Measurements from ENCODE around the gene CNTNAP1.

CNTNAP1 gene

GRCh38 chr17:42687707-42688320, 5.5 kb downstream of the CNTNAP1 start:
- no peak overlapping the region for H3K27ac ChIP-seq (ENCODE audit: low read depth, low read length)
- no peak overlapping the region for H3K4me3 ChIP-seq (ENCODE audit: low read depth, low read length)
- peaks cover 8% of the 10 kb centered on the region for H3K36me3 ChIP-seq (ENCODE audit: insufficient read depth, low read length)
- H3K79me2 ChIP-seq (ENCODE audit: control insufficient read depth, insufficient read depth, low read length, unreplicated experiment): peaks cover 5% of the 10 kb centered on the region
- H3K4me1 ChIP-seq (ENCODE audit: control insufficient read depth, insufficient read depth, low read length, unreplicated experiment): peaks cover 11% of the 10 kb centered on the region
- H2AFZ ChIP-seq (ENCODE audit: low read length, unreplicated experiment): no peak overlapping the region
- no peaks in the 10 kb centered on the region for H3K27me3 ChIP-seq (ENCODE audit: insufficient read depth, low read length)

GRCh38 chr17:42690596-42690995, 8.3 kb downstream of the CNTNAP1 start:
- H3K27me3 ChIP-seq (ENCODE audit: insufficient read depth, low read length): no peaks in the 10 kb centered on the region
- H3K79me2 ChIP-seq (ENCODE audit: control insufficient read depth, insufficient read depth, low read length, unreplicated experiment): no peaks in the 10 kb centered on the region
- peaks cover 11% of the 10 kb centered on the region for H3K36me3 ChIP-seq (ENCODE audit: insufficient read depth, low read length)

GRCh38 chr17:42691021-42691545, 8.8 kb downstream of the CNTNAP1 start:
- Histone ChIP-seq H3K4me3 (ENCODE audit: low read depth, low read length) (no peak overlapping the region), H3K4me1 (ENCODE audit: control insufficient read depth, insufficient read depth, low read length, unreplicated experiment) (no peaks in the 10 kb centered on the region), H2AFZ (ENCODE audit: low read length, unreplicated experiment) (no peak overlapping the region), H3K27ac (ENCODE audit: low read depth, low read length) (no peak overlapping the region), H3K27me3 (ENCODE audit: insufficient read depth, low read length) (no peaks in the 10 kb centered on the region), H3K79me2 (ENCODE audit: control insufficient read depth, insufficient read depth, low read length, unreplicated experiment) (no peaks in the 10 kb centered on the region), H3K36me3 (ENCODE audit: insufficient read depth, low read length) (peaks cover 9% of the 10 kb centered on the region; the same call in 1 of the 2 replicates)

More at GRCh38 chr17:42690596-42690995, 8.3 kb downstream of the CNTNAP1 start:
- Histone ChIP-seq H3K27ac (ENCODE audit: low read depth, low read length) (no peak overlapping the region), H3K4me3 (ENCODE audit: low read depth, low read length) (no peak overlapping the region), H2AFZ (ENCODE audit: low read length, unreplicated experiment) (no peak overlapping the region), H3K4me1 (ENCODE audit: control insufficient read depth, insufficient read depth, low read length, unreplicated experiment) (no peaks in the 10 kb centered on the region)

- peaks cover 8% of the 10 kb centered on the region; the same call in 1 of the 2 replicates for H3K36me3 ChIP-seq (ENCODE audit: insufficient read depth, low read length)
- no peak overlapping the region for H3K4me3 ChIP-seq (ENCODE audit: low read depth, low read length)
- no peaks in the 10 kb centered on the region for H3K79me2 ChIP-seq (ENCODE audit: control insufficient read depth, insufficient read depth, low read length, unreplicated experiment)
- H3K27ac ChIP-seq (ENCODE audit: low read depth, low read length): no peak overlapping the region
- no peaks in the 10 kb centered on the region for H3K4me1 ChIP-seq (ENCODE audit: control insufficient read depth, insufficient read depth, low read length, unreplicated experiment)
- no peak overlapping the region for H2AFZ ChIP-seq (ENCODE audit: low read length, unreplicated experiment)
- H3K27me3 ChIP-seq (ENCODE audit: insufficient read depth, low read length): no peaks in the 10 kb centered on the region
Observed at GRCh38 chr17:42692489-42692888, 10.2 kb downstream of the CNTNAP1 start.

- Histone ChIP-seq H3K79me2 (ENCODE audit: control insufficient read depth, insufficient read depth, low read length, unreplicated experiment) (no peaks in the 10 kb centered on the region), H3K4me3 (ENCODE audit: low read depth, low read length) (no peak overlapping the region), H3K27me3 (ENCODE audit: insufficient read depth, low read length) (no peaks in the 10 kb centered on the region), H3K4me1 (ENCODE audit: control insufficient read depth, insufficient read depth, low read length, unreplicated experiment) (peaks cover 8% of the 10 kb centered on the region), H3K36me3 (ENCODE audit: insufficient read depth, low read length) (peaks cover 8% of the 10 kb centered on the region; the same call in 1 of the 2 replicates), H2AFZ (ENCODE audit: low read length, unreplicated experiment) (no peak overlapping the region), H3K27ac (ENCODE audit: low read depth, low read length) (no peak overlapping the region)
Observed at GRCh38 chr17:42694524-42694923, 12.2 kb downstream of the CNTNAP1 start.

- no peaks in the 10 kb centered on the region for H3K27me3 ChIP-seq (ENCODE audit: insufficient read depth, low read length)
- H3K27ac ChIP-seq (ENCODE audit: low read depth, low read length): no peak overlapping the region
- H3K36me3 ChIP-seq (ENCODE audit: insufficient read depth, low read length): peaks cover 8% of the 10 kb centered on the region; the same call in 1 of the 2 replicates
- no peaks in the 10 kb centered on the region for H3K79me2 ChIP-seq (ENCODE audit: control insufficient read depth, insufficient read depth, low read length, unreplicated experiment)
- no peak overlapping the region for H2AFZ ChIP-seq (ENCODE audit: low read length, unreplicated experiment)
- H3K4me3 ChIP-seq (ENCODE audit: low read depth, low read length): no peak overlapping the region
- H3K4me1 ChIP-seq (ENCODE audit: control insufficient read depth, insufficient read depth, low read length, unreplicated experiment): peaks cover 8% of the 10 kb centered on the region
Observed at GRCh38 chr17:42695500-42695899, 13.2 kb downstream of the CNTNAP1 start.

- Histone ChIP-seq H3K4me1 (ENCODE audit: control insufficient read depth, insufficient read depth, low read length, unreplicated experiment) (peaks cover 8% of the 10 kb centered on the region), H3K4me3 (ENCODE audit: low read depth, low read length) (no peak overlapping the region), H3K27me3 (ENCODE audit: insufficient read depth, low read length) (no peaks in the 10 kb centered on the region), H2AFZ (ENCODE audit: low read length, unreplicated experiment) (no peak overlapping the region), H3K27ac (ENCODE audit: low read depth, low read length) (no peak overlapping the region), H3K36me3 (ENCODE audit: insufficient read depth, low read length) (peaks cover 8% of the 10 kb centered on the region; the same call in 1 of the 2 replicates), H3K79me2 (ENCODE audit: control insufficient read depth, insufficient read depth, low read length, unreplicated experiment) (no peaks in the 10 kb centered on the region)
Observed at GRCh38 chr17:42697108-42697811, 14.9 kb downstream of the CNTNAP1 start.

- Histone ChIP-seq H3K79me2 (ENCODE audit: control insufficient read depth, insufficient read depth, low read length, unreplicated experiment) (no peaks in the 10 kb centered on the region), H3K4me3 (ENCODE audit: low read depth, low read length) (no peak overlapping the region), H2AFZ (ENCODE audit: low read length, unreplicated experiment) (no peak overlapping the region), H3K36me3 (ENCODE audit: insufficient read depth, low read length) (peaks cover 14% of the 10 kb centered on the region; the same call in 1 of the 2 replicates), H3K27ac (ENCODE audit: low read depth, low read length) (no peak overlapping the region), H3K27me3 (ENCODE audit: insufficient read depth, low read length) (no peaks in the 10 kb centered on the region), H3K4me1 (ENCODE audit: control insufficient read depth, insufficient read depth, low read length, unreplicated experiment) (peaks cover 8% of the 10 kb centered on the region)
Observed at GRCh38 chr17:42698736-42699414, 16.5 kb downstream of the CNTNAP1 start.

- H3K36me3 ChIP-seq (ENCODE audit: insufficient read depth, low read length): peaks cover 16% of the 10 kb centered on the region; the same call in 1 of the 2 replicates
- no peak overlapping the region for H3K27ac ChIP-seq (ENCODE audit: low read depth, low read length)
- H3K4me3 ChIP-seq (ENCODE audit: low read depth, low read length): no peak overlapping the region
- peaks cover 8% of the 10 kb centered on the region for H3K4me1 ChIP-seq (ENCODE audit: control insufficient read depth, insufficient read depth, low read length, unreplicated experiment)
- no peak overlapping the region for H2AFZ ChIP-seq (ENCODE audit: low read length, unreplicated experiment)
- H3K27me3 ChIP-seq (ENCODE audit: insufficient read depth, low read length): no peaks in the 10 kb centered on the region
- no peaks in the 10 kb centered on the region for H3K79me2 ChIP-seq (ENCODE audit: control insufficient read depth, insufficient read depth, low read length, unreplicated experiment)
Observed at GRCh38 chr17:42699415-42699740, 17.0 kb downstream of the CNTNAP1 start.

- Histone ChIP-seq H3K36me3 (ENCODE audit: insufficient read depth, low read length) (peaks cover 10% of the 10 kb centered on the region; the same call in 1 of the 2 replicates), H3K4me3 (ENCODE audit: low read depth, low read length) (no peak overlapping the region), H2AFZ (ENCODE audit: low read length, unreplicated experiment) (no peak overlapping the region), H3K27ac (ENCODE audit: low read depth, low read length) (no peak overlapping the region), H3K79me2 (ENCODE audit: control insufficient read depth, insufficient read depth, low read length, unreplicated experiment) (no peaks in the 10 kb centered on the region), H3K27me3 (ENCODE audit: insufficient read depth, low read length) (no peaks in the 10 kb centered on the region), H3K4me1 (ENCODE audit: control insufficient read depth, insufficient read depth, low read length, unreplicated experiment) (peaks cover 8% of the 10 kb centered on the region)
Observed at GRCh38 chr17:42700586-42701289, 18.4 kb downstream of the CNTNAP1 start.

Measured in ACC112 (cell line).